ENCODE measurements around the gene PATL2. TPM values are rescaled to one million over a fixed set of nuclear protein-coding genes. Genes with fewer than 3 reads are reported as not detected.
"Not testable (repeated sequence)": the region's sequence is repeated elsewhere in the genome, so short reads cannot be mapped to it uniquely, and the experiment has no call there.

Gene PATL2
- polyA plus RNA-seq, 10 donors = 0.55 to 2.1 (median 0.98) TPM

GRCh38 chr15:44720000-44720435, 8.9 kb upstream of the PATL2 start:
- not testable (repeated sequence) for DNase-seq

GRCh38 chr15:44719293-44719999, 8.3 kb upstream of the PATL2 start:
- no peak for DNase-seq

GRCh38 chr15:44718927-44719292, 7.8 kb upstream of the PATL2 start:
- DNase-seq = no peak

- no peak for DNase-seq
These were observed 7.2 kb upstream of the PATL2 start for GRCh38 chr15:44718180-44718926.

GRCh38 chr15:44716983-44717602, 6.0 kb upstream of the PATL2 start:
- no peak for DNase-seq

GRCh38 chr15:44715797-44716334, 4.7 kb upstream of the PATL2 start:
- no peak for DNase-seq

GRCh38 chr15:44715142-44715796, 4.1 kb upstream of the PATL2 start:
- no peak for DNase-seq

- peak in 1 of 3 donors; percentile 41 for DNase-seq
These were observed 2.2 kb upstream of the PATL2 start for GRCh38 chr15:44713006-44713966.

- peak; percentile 74 to 89 (median 83) for DNase-seq
These were observed 1.4 kb upstream of the PATL2 start for GRCh38 chr15:44712346-44713005.

- DNase-seq = peak; percentile 48 to 92 (median 77)
These were observed 721 bp upstream of the PATL2 start for GRCh38 chr15:44711743-44712345.

- peak in 2 of 3 donors; percentile 46 to 51 for DNase-seq
These were observed 657 bp downstream of the PATL2 start for GRCh38 chr15:44710236-44711095.

GRCh38 chr15:44706946-44707636, 4.0 kb downstream of the PATL2 start:
- DNase-seq = no peak

GRCh38 chr15:44706401-44706800, 4.7 kb downstream of the PATL2 start:
- no peak for DNase-seq

GRCh38 chr15:44705986-44706385, 5.1 kb downstream of the PATL2 start:
- no peak for DNase-seq

GRCh38 chr15:44700676-44701075, 10.4 kb downstream of the PATL2 start:
- not testable (repeated sequence) for DNase-seq

GRCh38 chr15:44698641-44699040, 12.5 kb downstream of the PATL2 start:
- no peak for DNase-seq

- DNase-seq = no peak
These were observed 14.1 kb downstream of the PATL2 start for GRCh38 chr15:44697014-44697413.

GRCh38 chr15:44695294-44695693, 15.8 kb downstream of the PATL2 start:
- no peak for DNase-seq

Measured in muscle of back (tissue), 11 donors.